ENCODE results near the gene FBXW4.

FBXW4 gene

DNA sequence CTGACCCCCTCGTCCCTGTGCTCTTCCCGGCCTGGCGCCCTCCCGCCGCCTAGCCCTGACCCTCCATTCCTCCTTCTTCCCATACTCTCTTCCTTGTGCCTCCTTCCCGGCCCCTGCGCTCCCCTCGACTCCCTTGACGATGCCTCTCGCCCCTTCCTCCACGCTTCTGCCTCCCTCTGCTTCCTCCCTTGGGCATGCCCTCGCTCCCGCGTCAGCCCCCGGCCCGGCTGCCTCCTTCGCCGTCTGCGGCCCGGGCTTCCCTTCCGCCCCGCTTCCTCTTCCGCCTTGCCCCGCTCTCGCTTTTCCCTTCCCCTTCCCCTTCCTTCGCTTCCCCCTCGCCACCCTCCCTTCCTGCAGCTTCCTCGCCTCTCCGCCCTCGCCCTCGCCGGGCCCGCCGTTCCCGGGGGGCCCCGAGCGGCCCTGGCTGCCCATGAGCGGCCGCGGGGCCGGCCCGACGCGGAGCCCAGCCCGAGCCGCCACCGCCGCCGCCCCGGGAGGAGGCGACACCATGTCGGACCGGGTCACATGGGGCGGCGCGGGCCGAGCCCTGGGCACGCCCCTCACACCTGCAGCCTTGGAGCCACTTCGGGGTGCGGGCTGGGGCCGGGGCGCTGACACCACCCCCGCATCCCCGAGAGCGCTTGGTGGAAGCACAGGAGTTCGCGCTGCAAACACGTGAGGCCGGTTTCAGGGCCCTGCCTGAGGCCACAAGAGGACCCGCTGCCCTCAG is at the start of gene FBXW4 (continued):
- TF ChIP-seq, protein P1, sequence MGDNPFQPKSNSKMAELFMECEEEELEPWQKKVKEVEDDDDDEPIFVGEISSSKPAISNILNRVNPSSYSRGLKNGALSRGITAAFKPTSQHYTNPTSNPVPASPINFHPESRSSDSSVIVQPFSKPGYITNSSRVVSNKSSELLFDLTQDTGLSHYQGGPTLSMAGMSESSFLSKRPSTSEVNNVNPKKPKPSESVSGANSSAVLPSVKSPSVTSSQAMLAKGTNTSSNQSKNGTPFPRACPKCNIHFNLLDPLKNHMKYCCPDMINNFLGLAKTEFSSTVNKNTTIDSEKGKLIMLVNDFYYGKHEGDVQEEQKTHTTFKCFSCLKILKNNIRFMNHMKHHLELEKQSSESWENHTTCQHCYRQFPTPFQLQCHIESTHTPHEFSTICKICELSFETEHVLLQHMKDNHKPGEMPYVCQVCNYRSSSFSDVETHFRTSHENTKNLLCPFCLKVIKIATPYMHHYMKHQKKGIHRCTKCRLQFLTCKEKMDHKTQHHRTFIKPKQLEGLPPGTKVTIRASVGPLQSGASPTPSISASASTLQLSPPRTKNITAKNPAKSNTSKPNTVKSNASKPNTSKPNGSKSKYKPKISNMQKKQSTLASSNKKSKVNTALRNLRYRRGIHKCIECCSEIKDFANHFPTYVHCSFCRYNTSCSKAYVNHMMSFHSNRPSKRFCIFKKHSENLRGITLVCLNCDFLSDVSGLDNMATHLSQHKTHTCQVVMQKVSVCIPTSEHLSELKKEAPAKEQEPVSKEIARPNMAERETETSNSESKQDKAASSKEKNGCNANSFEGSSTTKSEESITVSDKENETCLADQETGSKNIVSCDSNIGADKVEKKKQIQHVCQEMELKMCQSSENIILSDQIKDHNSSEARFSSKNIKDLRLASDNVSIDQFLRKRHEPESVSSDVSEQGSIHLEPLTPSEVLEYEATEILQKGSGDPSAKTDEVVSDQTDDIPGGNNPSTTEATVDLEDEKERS (tag by site-specific recombination; IDR thresholded peaks at IDR 0.05), result no peak
- no peak for TF ChIP-seq IKZF3 (tag by site-specific recombination; IDR thresholded peaks at IDR 0.05)
- no peak for TF ChIP-seq ZNF510 (tag by site-specific recombination; IDR thresholded peaks at IDR 0.05; ENCODE audit: insufficient replicate concordance)
- peak; percentile 78 for TF ChIP-seq ZSCAN30 (tag by site-specific recombination; IDR thresholded peaks at IDR 0.05)
- TF ChIP-seq, protein P2, sequence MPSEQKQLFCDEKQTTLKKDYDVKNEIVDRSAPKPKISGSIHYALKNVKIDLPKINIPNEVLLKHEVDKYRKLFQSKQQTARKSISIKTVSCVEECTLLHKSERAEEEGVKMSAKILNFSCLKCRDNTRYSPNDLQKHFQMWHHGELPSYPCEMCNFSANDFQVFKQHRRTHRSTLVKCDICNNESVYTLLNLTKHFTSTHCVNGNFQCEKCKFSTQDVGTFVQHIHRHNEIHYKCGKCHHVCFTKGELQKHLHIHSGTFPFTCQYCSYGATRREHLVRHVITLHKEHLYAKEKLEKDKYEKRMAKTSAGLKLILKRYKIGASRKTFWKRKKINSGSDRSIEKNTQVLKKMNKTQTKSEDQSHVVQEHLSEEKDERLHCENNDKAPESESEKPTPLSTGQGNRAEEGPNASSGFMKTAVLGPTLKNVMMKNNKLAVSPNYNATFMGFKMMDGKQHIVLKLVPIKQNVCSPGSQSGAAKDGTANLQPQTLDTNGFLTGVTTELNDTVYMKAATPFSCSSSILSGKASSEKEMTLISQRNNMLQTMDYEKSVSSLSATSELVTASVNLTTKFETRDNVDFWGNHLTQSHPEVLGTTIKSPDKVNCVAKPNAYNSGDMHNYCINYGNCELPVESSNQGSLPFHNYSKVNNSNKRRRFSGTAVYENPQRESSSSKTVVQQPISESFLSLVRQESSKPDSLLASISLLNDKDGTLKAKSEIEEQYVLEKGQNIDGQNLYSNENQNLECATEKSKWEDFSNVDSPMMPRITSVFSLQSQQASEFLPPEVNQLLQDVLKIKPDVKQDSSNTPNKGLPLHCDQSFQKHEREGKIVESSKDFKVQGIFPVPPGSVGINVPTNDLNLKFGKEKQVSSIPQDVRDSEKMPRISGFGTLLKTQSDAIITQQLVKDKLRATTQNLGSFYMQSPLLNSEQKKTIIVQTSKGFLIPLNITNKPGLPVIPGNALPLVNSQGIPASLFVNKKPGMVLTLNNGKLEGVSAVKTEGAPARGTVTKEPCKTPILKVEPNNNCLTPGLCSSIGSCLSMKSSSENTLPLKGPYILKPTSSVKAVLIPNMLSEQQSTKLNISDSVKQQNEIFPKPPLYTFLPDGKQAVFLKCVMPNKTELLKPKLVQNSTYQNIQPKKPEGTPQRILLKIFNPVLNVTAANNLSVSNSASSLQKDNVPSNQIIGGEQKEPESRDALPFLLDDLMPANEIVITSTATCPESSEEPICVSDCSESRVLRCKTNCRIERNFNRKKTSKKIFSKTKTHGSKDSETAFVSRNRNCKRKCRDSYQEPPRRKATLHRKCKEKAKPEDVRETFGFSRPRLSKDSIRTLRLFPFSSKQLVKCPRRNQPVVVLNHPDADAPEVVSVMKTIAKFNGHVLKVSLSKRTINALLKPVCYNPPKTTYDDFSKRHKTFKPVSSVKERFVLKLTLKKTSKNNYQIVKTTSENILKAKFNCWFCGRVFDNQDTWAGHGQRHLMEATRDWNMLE (tag by site-specific recombination; conservative IDR thresholded peaks at IDR 0.05; ENCODE audit: low read depth), result 0 out of 2 replicates have a peak, but pooled peaks have one; percentile 2
- no peak for TF ChIP-seq SCRT1 (tag by site-specific recombination; IDR thresholded peaks at IDR 0.05; ENCODE audit: borderline replicate concordance)
- no peak for TF ChIP-seq ZNF707 (tag by site-specific recombination; IDR thresholded peaks at IDR 0.05)
- TF ChIP-seq KLF10 (tag by site-specific recombination; IDR thresholded peaks at IDR 0.05), result peak; percentile 88
- no peak; the same call in 1 of the 2 replicates for TF ChIP-seq ZNF629 (tag by site-specific recombination; IDR thresholded peaks at IDR 0.05)
- no peak for TF ChIP-seq ZNF248 (tag by site-specific recombination; IDR thresholded peaks at IDR 0.05)
- TF ChIP-seq ZNF416 (tag by site-specific recombination; IDR thresholded peaks at IDR 0.05), result no peak
- no peak; the same call in 1 of the 2 replicates for TF ChIP-seq SP3 (tag by site-specific recombination; IDR thresholded peaks at IDR 0.05)
- TF ChIP-seq ZNF37A (tag by site-specific recombination; IDR thresholded peaks at IDR 0.05), result no peak
- TF ChIP-seq ZNF521 (tag by site-specific recombination; IDR thresholded peaks at IDR 0.05), result no peak
- TF ChIP-seq ZNF555 (tag by site-specific recombination; conservative IDR thresholded peaks at IDR 0.05), result no peak
- TF ChIP-seq ZSCAN16 (tag by site-specific recombination; IDR thresholded peaks at IDR 0.05), result no peak
- peak; percentile 92 for TF ChIP-seq ZFP37 (tag by site-specific recombination; IDR thresholded peaks at IDR 0.05)
- TF ChIP-seq ZNF596 (tag by site-specific recombination; IDR thresholded peaks at IDR 0.05), result no peak
- no peak for TF ChIP-seq ZNF571 (tag by site-specific recombination; IDR thresholded peaks at IDR 0.05)
- TF ChIP-seq, protein P3, sequence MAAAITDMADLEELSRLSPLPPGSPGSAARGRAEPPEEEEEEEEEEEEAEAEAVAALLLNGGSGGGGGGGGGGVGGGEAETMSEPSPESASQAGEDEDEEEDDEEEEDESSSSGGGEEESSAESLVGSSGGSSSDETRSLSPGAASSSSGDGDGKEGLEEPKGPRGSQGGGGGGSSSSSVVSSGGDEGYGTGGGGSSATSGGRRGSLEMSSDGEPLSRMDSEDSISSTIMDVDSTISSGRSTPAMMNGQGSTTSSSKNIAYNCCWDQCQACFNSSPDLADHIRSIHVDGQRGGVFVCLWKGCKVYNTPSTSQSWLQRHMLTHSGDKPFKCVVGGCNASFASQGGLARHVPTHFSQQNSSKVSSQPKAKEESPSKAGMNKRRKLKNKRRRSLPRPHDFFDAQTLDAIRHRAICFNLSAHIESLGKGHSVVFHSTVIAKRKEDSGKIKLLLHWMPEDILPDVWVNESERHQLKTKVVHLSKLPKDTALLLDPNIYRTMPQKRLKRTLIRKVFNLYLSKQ (tag by site-specific recombination; IDR thresholded peaks at IDR 0.05; ENCODE audit: borderline replicate concordance), result no peak
- TF ChIP-seq GLIS2 (tag by site-specific recombination; IDR thresholded peaks at IDR 0.05), result peak; percentile 71; the same call in 1 of the 2 replicates
- TF ChIP-seq, protein P4, sequence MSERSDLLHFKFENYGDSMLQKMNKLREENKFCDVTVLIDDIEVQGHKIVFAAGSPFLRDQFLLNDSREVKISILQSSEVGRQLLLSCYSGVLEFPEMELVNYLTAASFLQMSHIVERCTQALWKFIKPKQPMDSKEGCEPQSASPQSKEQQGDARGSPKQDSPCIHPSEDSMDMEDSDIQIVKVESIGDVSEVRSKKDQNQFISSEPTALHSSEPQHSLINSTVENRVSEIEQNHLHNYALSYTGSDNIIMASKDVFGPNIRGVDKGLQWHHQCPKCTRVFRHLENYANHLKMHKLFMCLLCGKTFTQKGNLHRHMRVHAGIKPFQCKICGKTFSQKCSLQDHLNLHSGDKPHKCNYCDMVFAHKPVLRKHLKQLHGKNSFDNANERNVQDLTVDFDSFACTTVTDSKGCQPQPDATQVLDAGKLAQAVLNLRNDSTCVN (tag by site-specific recombination; optimal IDR thresholded peaks at IDR 0.05), result peak; percentile 86
- TF ChIP-seq FEZF1 (tag by site-specific recombination; IDR thresholded peaks at IDR 0.05), result no peak
- TF ChIP-seq, protein P5, sequence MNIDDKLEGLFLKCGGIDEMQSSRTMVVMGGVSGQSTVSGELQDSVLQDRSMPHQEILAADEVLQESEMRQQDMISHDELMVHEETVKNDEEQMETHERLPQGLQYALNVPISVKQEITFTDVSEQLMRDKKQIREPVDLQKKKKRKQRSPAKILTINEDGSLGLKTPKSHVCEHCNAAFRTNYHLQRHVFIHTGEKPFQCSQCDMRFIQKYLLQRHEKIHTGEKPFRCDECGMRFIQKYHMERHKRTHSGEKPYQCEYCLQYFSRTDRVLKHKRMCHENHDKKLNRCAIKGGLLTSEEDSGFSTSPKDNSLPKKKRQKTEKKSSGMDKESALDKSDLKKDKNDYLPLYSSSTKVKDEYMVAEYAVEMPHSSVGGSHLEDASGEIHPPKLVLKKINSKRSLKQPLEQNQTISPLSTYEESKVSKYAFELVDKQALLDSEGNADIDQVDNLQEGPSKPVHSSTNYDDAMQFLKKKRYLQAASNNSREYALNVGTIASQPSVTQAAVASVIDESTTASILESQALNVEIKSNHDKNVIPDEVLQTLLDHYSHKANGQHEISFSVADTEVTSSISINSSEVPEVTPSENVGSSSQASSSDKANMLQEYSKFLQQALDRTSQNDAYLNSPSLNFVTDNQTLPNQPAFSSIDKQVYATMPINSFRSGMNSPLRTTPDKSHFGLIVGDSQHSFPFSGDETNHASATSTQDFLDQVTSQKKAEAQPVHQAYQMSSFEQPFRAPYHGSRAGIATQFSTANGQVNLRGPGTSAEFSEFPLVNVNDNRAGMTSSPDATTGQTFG (tag by site-specific recombination; IDR thresholded peaks at IDR 0.05; ENCODE audit: borderline replicate concordance), result no peak
- TF ChIP-seq, protein P6, sequence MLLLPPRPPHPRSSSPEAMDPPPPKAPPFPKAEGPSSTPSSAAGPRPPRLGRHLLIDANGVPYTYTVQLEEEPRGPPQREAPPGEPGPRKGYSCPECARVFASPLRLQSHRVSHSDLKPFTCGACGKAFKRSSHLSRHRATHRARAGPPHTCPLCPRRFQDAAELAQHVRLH (tag by site-specific recombination; IDR thresholded peaks at IDR 0.05), result no peak
- peak; percentile 18; the same call in 1 of the 2 replicates for TF ChIP-seq ZBTB21 (tag by site-specific recombination; IDR thresholded peaks at IDR 0.05)
